Heart left ventricle (tissue), 13 donors: ENCODE data around the gene KCNK1.

Experiments
- CTCF ChIP-seq, 12 donors: fragments of 200-600 bp; sonication (generic) in 4 of 12; IDR thresholded peaks; one replicate each; pipeline versions ENCODE4 v1.5.0 to v1.8.0; 2018 to 2022; ENCODE audit warnings: antibody characterized with exemption in 12 of 12, mild to moderate bottlenecking in 5 of 12
- POLR2A ChIP-seq, 2 donors: fragments of 450-650 bp; IDR thresholded peaks; one replicate each; pipeline ENCODE4 v1.6.1; 2017; ENCODE audit warnings: antibody characterized with exemption in 2 of 2, mild to moderate bottlenecking in 2 of 2, moderate library complexity in 2 of 2
- donor health status: ischemic (EF 13 %, LVEDD 7.1; RV severe dilation, severe dysfunction).
- donor health status: DM: no; HTN: yes; CAD: no.
- donor health status: DM: no; HTN: no; CAD: no.
- donor health status: ischemic (EF 25% LVEDD 6.9; RV normal size, moderate dysfunction).
- donor health status: ischemic (EF 25% LVEDD 5.7; RV mildly dilated, moderate dysfunction).
- donor health status: ischemic (EF 35%, LVEDD 5.7; RV mildly dilated, moderate dysfunction).
- donor health status: nonischemic (EF 11% LVEDD 7.7; RV severe dilation, severe dysfunction).
- donor health status: DM: yes; HTN: yes; CAD: no.
- donor health status: PGD.
- donor health status: ischemic (EF 29% LVEDD 5.4; RV normal size, mild dysfunction).
- donor health status: nonischemic (EF 23%, LVEDD 6.1; RV moderate dilation, normal function).

GRCh38 chr1:233673261-233673946 is 59.5 kb downstream of the KCNK1 start:
- no peak for TF ChIP-seq CTCF (IDR thresholded peaks at IDR 0.05)
- TF ChIP-seq POLR2A (IDR thresholded peaks at IDR 0.05): no peak
